Ovary (tissue), 9 donors: ENCODE results near the gene ENTPD8. TPM values are rescaled to one million over a fixed set of nuclear protein-coding genes. Genes with fewer than 3 reads are reported as not detected.

Experiments used
- DNase-seq, 5 donors: peaks; one replicate each; pipeline ENCODE4 v3.0.0-alpha.2; 2019 to 2020
- H3K27ac ChIP-seq, 2 donors: fragments of 200-600 bp; one replicate each; pipeline versions ENCODE4 v1.5.1 to v1.8.0; 2019 to 2022
- H3K27me3 ChIP-seq: fragments of 200-600 bp; one replicate; pipeline ENCODE4 v1.8.0; 2022
- H3K36me3 ChIP-seq: fragments of 200-600 bp; sonication (generic); one replicate; pipeline ENCODE4 v1.5.1; 2019
- H3K4me1 ChIP-seq: one replicate; pipeline ENCODE4 v1.8.1; 2013; ENCODE audit warnings: mild to moderate bottlenecking, moderate library complexity; ENCODE audit not compliant: insufficient read depth
- H3K4me3 ChIP-seq: fragments of 200-600 bp; sonication (generic); one replicate; pipeline ENCODE4 v1.5.1; 2017
- H3K9me3 ChIP-seq, 2 donors: fragments of 200-600 bp in 1 of 2; sonication (generic) in 1 of 2; one replicate each; pipeline versions ENCODE4 v1.5.1 to v1.8.1; 2013 to 2019; ENCODE audit warnings: mild to moderate bottlenecking in 1 of 2, moderate library complexity in 1 of 2
- CTCF ChIP-seq, 3 donors: fragments of 450-650 bp in 2 of 3; fragments of 200-600 bp in 1 of 3; IDR thresholded peaks; one replicate each; pipeline versions ENCODE4 v1.5.1 to v1.8.0; 2016 to 2022; ENCODE audit warnings: antibody characterized with exemption in 3 of 3, mild to moderate bottlenecking in 1 of 3
- EP300 ChIP-seq: sonication (generic); formaldehyde crosslinking; IDR thresholded peaks from one replicate; pipeline ENCODE4 v1.6.1; 2017; ENCODE audit warnings: antibody characterized with exemption
- POLR2A ChIP-seq: fragments of 450-650 bp; IDR thresholded peaks from one replicate; pipeline ENCODE4 v1.6.1; 2017; ENCODE audit warnings: antibody characterized with exemption, mild to moderate bottlenecking, moderate library complexity
- WGBS, 3 donors: extraction: QIAGEN DNeasy Blood & Tissue Kit in 1 of 3; methylation state at CpG; one replicate each; pipeline versions ENCODE4 v1.1.5 to v1.1.7; 2013 to 2017; 5-methylcytosine and 5-hydroxymethylcytosine counted together
- intact Hi-C, 4 donors: fragments of 100-400 bp; cut with DNase I; formaldehyde crosslinking; loops; one replicate each; pipeline versions ENCODE4 v1.11.0 to v1.15.1; 2022 to 2023
- polyA plus RNA-seq, 2 donors: library from polyadenylated mRNA; stranded (reverse); fragments of 200-250 nt in 1 of 2; fragments of 350-450 nt in 1 of 2; fragmentation: Illumina TruSeq in 1 of 2; extraction: RNeasy Lipid Tissue Mini Kit (QIAGEN cat#74804) in 1 of 2; gene quantifications; one replicate each; pipeline ENCODE4 v1.2.3, GENCODE V29; 2013 to 2014
- total RNA-seq, 7 donors: library from RNA; depleted of rRNA in 2 of 7; stranded (reverse); fragments of >200 nt in 2 of 7; fragmentation: NEBNext Ultra II Directional in 3 of 7; extraction: Animal tissue kit (Norgen Biotek cat#: 25700) in 3 of 7; gene quantifications; one replicate each; pipeline versions ENCODE4 v1.1.0 to v1.2.4, GENCODE V29; 2016 to 2023
- donor health status: DM: no; HTN: no; CAD: no; lungs with moderate emphysema.
- donor health status: DM: no; HTN: no; CAD: no.
- donor health status: Bipolar disorder and iron deficiency.
- donor health status: DM: yes; HTN: yes; CAD: no.
- donor health status: DM: no; HTN: no; CAD: no.
- donor health status: DM: yes; HTN: yes; CAD: no.

The ENTPD8 gene
- total and polyA plus RNA-seq, 9 donors = 0.10 to 0.57 (median 0.17) TPM; not detected in 3

DNA sequence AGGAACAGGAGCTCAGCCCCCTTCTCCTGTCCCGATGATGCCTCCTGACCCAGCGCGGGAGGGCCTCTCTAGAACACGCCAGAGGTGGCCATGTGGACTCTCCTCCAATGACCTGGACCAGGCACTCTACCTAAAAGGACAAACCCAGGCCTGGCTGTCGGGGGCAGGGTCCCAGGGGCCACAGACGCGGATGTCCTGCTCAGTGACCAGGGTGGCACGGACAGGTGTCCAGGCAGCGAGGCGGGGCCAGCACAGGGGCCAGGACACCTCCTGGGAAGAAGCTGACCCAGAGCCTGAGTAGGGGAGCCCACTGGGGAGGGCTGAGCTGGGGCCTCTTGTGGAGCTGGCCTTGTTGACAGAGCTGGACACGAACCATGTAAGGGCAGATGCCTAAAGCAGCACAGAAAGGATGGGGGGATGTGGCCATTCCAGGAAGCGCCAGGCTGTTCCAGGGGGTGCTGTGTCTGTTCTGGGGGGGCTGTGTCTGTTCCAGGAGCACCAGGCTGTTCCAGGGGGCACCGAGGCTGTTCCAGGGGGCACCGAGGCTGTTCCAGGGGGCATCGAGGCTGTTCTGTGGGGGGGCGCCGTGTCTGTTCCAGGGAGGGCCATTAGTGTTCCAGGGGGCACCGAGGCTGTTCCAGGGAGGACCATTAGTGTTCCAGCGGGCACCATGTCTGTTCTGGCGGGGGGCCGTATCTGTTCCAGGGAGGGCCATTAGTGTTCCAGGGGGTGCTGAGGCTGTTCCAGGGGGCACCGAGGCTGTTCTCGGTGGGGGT, 48.7 kb downstream of the ENTPD8 start:
- Histone ChIP-seq H3K36me3 (no peaks in the 10 kb centered on the region), H3K4me1 (no peaks in the 10 kb centered on the region), H3K9me3 (no peaks in the 10 kb centered on the region), H3K27ac (no peak overlapping the region), H3K4me3 (no peak overlapping the region), H3K27me3 (no peaks in the 10 kb centered on the region)
- 94 to 95% (median 95%) methylated on average over 21 to 23 of the region's 23 CpGs for WGBS, 3 donors
- no peak for TF ChIP-seq CTCF (IDR thresholded peaks at IDR 0.05)
- TF ChIP-seq POLR2A = no peak
- no peak for TF ChIP-seq EP300
- DNase-seq = peak in 1 of 5 donors; percentile 16
- intact Hi-C loops = no loop called here

DNA sequence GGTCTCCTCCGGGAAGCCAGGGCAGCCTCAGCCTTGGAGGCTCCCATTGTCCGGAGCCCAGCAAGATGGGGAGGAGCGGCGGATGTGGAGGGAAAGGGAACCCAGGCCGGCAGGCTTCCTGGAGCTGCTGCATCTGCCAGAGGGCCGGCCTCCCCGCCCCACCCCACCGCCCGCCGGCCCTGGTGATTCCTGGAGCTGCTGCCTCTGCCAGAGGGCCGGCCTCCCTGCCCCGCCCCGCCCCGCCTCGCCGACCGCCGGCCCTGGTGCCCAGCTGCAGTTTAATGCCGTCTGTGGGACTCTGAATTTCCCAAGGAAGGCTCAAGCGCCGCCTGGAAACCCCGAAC, 49.8 kb downstream of the ENTPD8 start:
- WGBS, 3 donors = 85 to 96% (median 88%) methylated on average over 9 to 22 of the region's 22 CpGs
- intact Hi-C loops = no loop called here
- peak in 1 of 5 donors; percentile 28 for DNase-seq
- Histone ChIP-seq H3K27ac (no peak overlapping the region), H3K27me3 (no peaks in the 10 kb centered on the region), H3K36me3 (no peaks in the 10 kb centered on the region), H3K9me3 (no peaks in the 10 kb centered on the region), H3K4me3 (no peak overlapping the region), H3K4me1 (no peaks in the 10 kb centered on the region)
- TF ChIP-seq EP300 = no peak

GRCh38 chr9:137390553-137391410, 50.4 kb downstream of the ENTPD8 start:
- H3K9me3 ChIP-seq = no peaks in the 10 kb centered on the region
- H3K4me1 ChIP-seq = no peaks in the 10 kb centered on the region
- no peak for DNase-seq
- intact Hi-C loops = no loop called here
- WGBS, 3 donors = 72 to 79% (median 79%) methylated on average over 33 to 42 of the region's 42 CpGs
- H3K36me3 ChIP-seq = no peaks in the 10 kb centered on the region
- H3K27ac ChIP-seq = no peak overlapping the region
- no peaks in the 10 kb centered on the region for H3K27me3 ChIP-seq
- H3K4me3 ChIP-seq = no peak overlapping the region
- TF ChIP-seq CTCF (IDR thresholded peaks at IDR 0.05) (no peak), POLR2A (no peak), EP300 (no peak)

GRCh38 chr9:137389428-137389746, 51.8 kb downstream of the ENTPD8 start:
- Histone ChIP-seq H3K4me3 (no peak overlapping the region), H3K27me3 (no peaks in the 10 kb centered on the region), H3K36me3 (no peaks in the 10 kb centered on the region), H3K27ac (no peak overlapping the region), H3K4me1 (no peaks in the 10 kb centered on the region), H3K9me3 (no peaks in the 10 kb centered on the region)
- whole genome bisulfite sequencing, 3 donors = 89 to 90% (median 90%) methylated on average over 13 of the region's 13 CpGs
- DNase-seq = peak in 1 of 5 donors; percentile 22
- TF ChIP-seq EP300 (no peak), CTCF (IDR thresholded peaks at IDR 0.05) (no peak), POLR2A (no peak)
- intact Hi-C loops = loop anchor here in 1 of 4 donors (5.0 kb wide), 1 partner anchor 617 kb away; no protein-coding TSS in a partner anchor
